ENCODE measurements around the gene TXNRD3. TPM values are rescaled to one million over a fixed set of nuclear protein-coding genes. Genes with fewer than 3 reads are reported as not detected.

Gene TXNRD3
- polyA plus RNA-seq, 1 donor (not counting 4 experiments of a cell fraction or from before 2014, with no cell fraction given), result 9.7 TPM

DNA sequence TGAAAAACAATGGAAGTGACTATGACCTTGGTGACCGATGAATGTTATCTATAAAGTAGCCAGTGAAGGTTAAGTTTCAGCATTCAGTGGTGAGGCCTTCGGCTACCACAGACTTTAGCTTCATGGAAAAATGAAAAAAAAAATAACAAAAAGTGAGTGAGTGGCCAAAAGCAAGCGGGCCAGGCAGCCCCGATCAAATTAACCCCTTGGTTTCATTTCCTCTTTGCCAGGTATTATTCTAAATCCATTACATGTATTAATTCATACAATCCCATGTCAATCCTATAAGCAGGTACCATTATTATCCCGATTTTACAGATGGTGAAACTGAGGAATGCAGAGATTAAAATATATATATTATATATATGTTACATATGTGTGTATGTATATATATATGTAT, 28.1 kb upstream of the TXNRD3 start:
- no peaks in the 10 kb centered on the region for H3K9me3 ChIP-seq (ENCODE audit: control insufficient read depth, low read depth, low read length)
- no peaks in the 10 kb centered on the region for H3K9me1 ChIP-seq (ENCODE audit: control insufficient read depth, extremely low read depth, insufficient read depth, low read length)
- H3K36me3 ChIP-seq (ENCODE audit: control insufficient read depth in 2 of 2, extremely low read depth in 1 of 2, insufficient read depth in 2 of 2, low read length in 2 of 2), result no peaks in the 10 kb centered on the region
- H3K4me3 ChIP-seq (ENCODE audit: control insufficient read depth in 2 of 3, extremely low read depth in 1 of 3, insufficient read depth in 2 of 3, low read depth in 1 of 3, low read length in 3 of 3), result no peak overlapping the region
- TF ChIP-seq CTCF (optimal IDR thresholded peaks at IDR 0.05 in 1 of 3, IDR thresholded peaks at IDR 0.05 in 1 of 3, conservative IDR thresholded peaks at IDR 0.05 in 1 of 3; ENCODE audit: extremely low read depth in 1 of 3, insufficient read depth in 2 of 3, low read length in 3 of 3) (no peak), EZH2 (IDR thresholded peaks at IDR 0.05; ENCODE audit: low read length) (no peak)
- no peak overlapping the region for H3K27ac ChIP-seq (ENCODE audit: control insufficient read depth, insufficient read depth, low read length)
- no peak overlapping the region for H3K9ac ChIP-seq (ENCODE audit: control insufficient read depth, extremely low read depth, insufficient read depth, low read length)
- H2AFZ ChIP-seq (ENCODE audit: control insufficient read depth, low read length), result no peak overlapping the region
- dilution Hi-C loops (cut with MboI; ENCODE audit: extremely low pct_ligation_motif_present, low sequenced_read_pairs), result no loop called here
- H3K27me3 ChIP-seq (ENCODE audit: control insufficient read depth, extremely low read depth, insufficient read depth, low read length), result peaks cover 8% of the 10 kb centered on the region
- H3K4me1 ChIP-seq (ENCODE audit: control insufficient read depth, extremely low read depth, insufficient read depth, low read length), result no peaks in the 10 kb centered on the region
- DNase-seq (ENCODE audit: low read depth, low spot score), result no peak
- no peak for FAIRE-seq
- H3K4me2 ChIP-seq (ENCODE audit: control insufficient read depth, extremely low read depth, insufficient read depth, low read depth, low read length), result no peak overlapping the region
- no peaks in the 10 kb centered on the region for H4K20me1 ChIP-seq (ENCODE audit: control insufficient read depth, extremely low read depth, insufficient read depth, low read length)
- no peaks in the 10 kb centered on the region for H3K79me2 ChIP-seq (ENCODE audit: control insufficient read depth, insufficient read depth, low read length)

- FAIRE-seq (no peak), DNase-seq (ENCODE audit: low read depth, low spot score) (no peak)
- Histone ChIP-seq H3K79me2 (ENCODE audit: control insufficient read depth, insufficient read depth, low read length) (no peaks in the 10 kb centered on the region), H3K27ac (ENCODE audit: control insufficient read depth, insufficient read depth, low read length) (no peak overlapping the region), H3K36me3 (ENCODE audit: control insufficient read depth in 2 of 2, extremely low read depth in 1 of 2, insufficient read depth in 2 of 2, low read length in 2 of 2) (no peaks in the 10 kb centered on the region), H4K20me1 (ENCODE audit: control insufficient read depth, extremely low read depth, insufficient read depth, low read length) (no peaks in the 10 kb centered on the region), H3K9me1 (ENCODE audit: control insufficient read depth, extremely low read depth, insufficient read depth, low read length) (no peaks in the 10 kb centered on the region), H3K4me2 (ENCODE audit: control insufficient read depth, extremely low read depth, insufficient read depth, low read depth, low read length) (no peak overlapping the region), H3K4me1 (ENCODE audit: control insufficient read depth, extremely low read depth, insufficient read depth, low read length) (no peaks in the 10 kb centered on the region), H2AFZ (ENCODE audit: control insufficient read depth, low read length) (no peak overlapping the region), H3K27me3 (ENCODE audit: control insufficient read depth, extremely low read depth, insufficient read depth, low read length) (peaks cover 11% of the 10 kb centered on the region), H3K4me3 (ENCODE audit: control insufficient read depth in 2 of 3, extremely low read depth in 1 of 3, insufficient read depth in 2 of 3, low read depth in 1 of 3, low read length in 3 of 3) (no peak overlapping the region), H3K9me3 (ENCODE audit: control insufficient read depth, low read depth, low read length) (no peaks in the 10 kb centered on the region), H3K9ac (ENCODE audit: control insufficient read depth, extremely low read depth, insufficient read depth, low read length) (no peak overlapping the region)
- dilution Hi-C loops (cut with MboI; ENCODE audit: extremely low pct_ligation_motif_present, low sequenced_read_pairs), result no loop called here
- no peak for TF ChIP-seq EZH2 (IDR thresholded peaks at IDR 0.05; ENCODE audit: low read length)
- TF ChIP-seq CTCF (optimal IDR thresholded peaks at IDR 0.05 in 1 of 3, IDR thresholded peaks at IDR 0.05 in 1 of 3, conservative IDR thresholded peaks at IDR 0.05 in 1 of 3; ENCODE audit: extremely low read depth in 1 of 3, insufficient read depth in 2 of 3, low read length in 3 of 3), result no peak
These were observed 27.1 kb upstream of the TXNRD3 start for GRCh38 chr3:126682009-126682408.

All from keratinocyte (primary cell).